ENCODE measurements around the gene DNAJC27.

Gene DNAJC27

DNA sequence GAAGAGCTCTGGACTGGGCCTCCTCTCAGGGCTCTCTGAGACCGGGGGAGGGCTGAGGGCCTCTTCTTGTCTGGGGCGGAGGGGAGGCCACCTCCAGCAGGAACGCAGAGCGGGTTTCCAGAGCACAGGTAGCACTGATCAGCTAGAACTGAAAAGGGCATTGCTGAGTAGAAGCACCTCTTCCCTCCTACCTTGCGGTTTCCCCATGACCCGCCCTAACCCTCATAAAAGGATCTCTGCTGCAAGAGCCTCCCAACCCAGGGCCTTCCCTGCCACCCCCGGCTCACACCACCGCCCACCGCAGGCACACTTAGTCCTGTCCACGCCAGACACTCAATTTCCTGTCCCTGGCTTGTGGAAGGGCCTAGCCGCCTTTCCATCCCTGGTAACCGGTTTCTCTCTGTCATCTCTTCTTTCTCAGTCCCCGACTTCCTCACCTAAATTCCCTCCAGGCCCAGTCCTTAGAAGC lies 52.7 kb downstream of the DNAJC27 start:
- H3K36me3 Mint-ChIP-seq (ENCODE audit: low read depth), result peaks cover 12% of the 10 kb centered on the region
- no peaks in the 10 kb centered on the region for H3K9me3 Mint-ChIP-seq

DNA sequence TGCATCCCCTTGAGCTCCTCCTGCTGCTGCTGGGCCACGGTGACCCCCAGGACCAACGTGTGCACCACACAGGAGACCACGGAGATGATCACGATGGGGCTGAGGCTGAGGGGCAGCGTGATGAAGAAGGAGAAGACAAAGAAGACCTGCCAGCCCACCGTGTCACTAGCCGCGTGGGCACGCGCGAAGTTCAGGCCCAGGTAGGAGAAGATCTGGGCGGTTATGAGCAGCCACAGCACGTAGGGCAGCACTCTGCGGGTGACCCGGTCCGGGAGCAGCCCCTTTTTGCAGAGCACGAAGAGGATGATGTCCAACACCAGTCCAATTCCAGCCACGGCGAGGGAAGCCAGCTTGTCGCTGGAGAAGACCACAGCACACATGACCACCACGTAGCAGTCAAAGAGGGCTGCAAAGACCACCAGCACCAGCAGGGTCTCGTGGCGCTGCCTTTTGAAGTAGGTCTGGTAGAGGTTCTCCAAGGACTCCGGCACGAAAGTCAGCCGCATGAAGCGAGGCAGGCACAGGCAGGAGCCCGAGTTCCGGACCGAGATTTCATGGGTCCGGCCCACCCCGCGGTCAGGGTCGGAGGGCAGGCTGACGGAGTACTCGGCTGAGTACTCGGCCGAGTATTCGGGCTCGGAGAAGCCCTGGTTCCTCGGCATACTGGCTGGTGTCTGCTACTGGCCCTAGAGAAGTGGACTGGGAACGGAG lies 53.3 kb downstream of the DNAJC27 start:
- TF ChIP-seq, protein P1, sequence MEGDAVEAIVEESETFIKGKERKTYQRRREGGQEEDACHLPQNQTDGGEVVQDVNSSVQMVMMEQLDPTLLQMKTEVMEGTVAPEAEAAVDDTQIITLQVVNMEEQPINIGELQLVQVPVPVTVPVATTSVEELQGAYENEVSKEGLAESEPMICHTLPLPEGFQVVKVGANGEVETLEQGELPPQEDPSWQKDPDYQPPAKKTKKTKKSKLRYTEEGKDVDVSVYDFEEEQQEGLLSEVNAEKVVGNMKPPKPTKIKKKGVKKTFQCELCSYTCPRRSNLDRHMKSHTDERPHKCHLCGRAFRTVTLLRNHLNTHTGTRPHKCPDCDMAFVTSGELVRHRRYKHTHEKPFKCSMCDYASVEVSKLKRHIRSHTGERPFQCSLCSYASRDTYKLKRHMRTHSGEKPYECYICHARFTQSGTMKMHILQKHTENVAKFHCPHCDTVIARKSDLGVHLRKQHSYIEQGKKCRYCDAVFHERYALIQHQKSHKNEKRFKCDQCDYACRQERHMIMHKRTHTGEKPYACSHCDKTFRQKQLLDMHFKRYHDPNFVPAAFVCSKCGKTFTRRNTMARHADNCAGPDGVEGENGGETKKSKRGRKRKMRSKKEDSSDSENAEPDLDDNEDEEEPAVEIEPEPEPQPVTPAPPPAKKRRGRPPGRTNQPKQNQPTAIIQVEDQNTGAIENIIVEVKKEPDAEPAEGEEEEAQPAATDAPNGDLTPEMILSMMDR (IDR thresholded peaks at IDR 0.05), result no peak
- Mint-ChIP-seq H3K27me3 (ENCODE audit: low read depth, poor library complexity) (peaks cover 16% of the 10 kb centered on the region), H3K4me1 (peaks cover 33% of the 10 kb centered on the region), H3K9me3 (no peaks in the 10 kb centered on the region), H3K36me3 (ENCODE audit: low read depth) (peaks cover 12% of the 10 kb centered on the region), H3K27ac (no peak overlapping the region), H3K4me3 (peak overlapping the region; percentile 87)
- no peak for DNase-seq

More for the DNA sequence above, 52.7 kb downstream of the DNAJC27 start:
- peaks cover 16% of the 10 kb centered on the region for H3K27me3 Mint-ChIP-seq (ENCODE audit: low read depth, poor library complexity)
- H3K27ac Mint-ChIP-seq, result peak overlapping the region; percentile 26
- TF ChIP-seq, protein P1 (IDR thresholded peaks at IDR 0.05), result no peak
- peaks cover 33% of the 10 kb centered on the region for H3K4me1 Mint-ChIP-seq
- peak; percentile 31 for DNase-seq
- peak overlapping the region; percentile 87 for H3K4me3 Mint-ChIP-seq

DNA sequence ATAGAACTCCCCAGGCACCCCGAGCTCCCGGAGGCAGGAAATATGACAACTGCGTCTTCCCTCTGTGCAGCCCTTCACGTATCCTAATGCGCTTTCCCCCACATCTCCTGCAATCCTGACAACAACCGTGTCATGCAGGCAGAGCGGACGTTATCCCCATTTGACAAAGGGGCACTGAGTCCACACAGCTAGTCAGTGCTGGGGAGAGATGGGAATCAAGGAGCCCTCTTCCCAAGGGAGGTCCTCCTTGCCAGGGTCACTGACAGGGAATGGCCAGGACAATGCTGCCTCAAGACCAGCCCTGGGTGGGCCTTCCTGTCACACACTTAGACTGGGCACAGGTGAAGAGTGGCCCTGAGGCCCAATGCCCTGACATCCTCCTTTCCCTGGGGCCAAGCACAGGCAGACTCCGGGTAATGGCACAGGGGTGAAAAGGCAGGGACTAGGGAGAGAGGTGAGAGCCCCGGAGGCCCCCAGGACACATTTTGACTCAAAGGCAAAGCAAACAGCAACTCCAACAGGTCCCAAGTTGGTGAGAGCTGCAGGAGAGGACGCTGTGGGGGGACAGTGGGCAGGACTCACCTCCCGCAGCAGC lies 53.9 kb downstream of the DNAJC27 start:
- no peak overlapping the region for H3K27ac Mint-ChIP-seq

DNA sequence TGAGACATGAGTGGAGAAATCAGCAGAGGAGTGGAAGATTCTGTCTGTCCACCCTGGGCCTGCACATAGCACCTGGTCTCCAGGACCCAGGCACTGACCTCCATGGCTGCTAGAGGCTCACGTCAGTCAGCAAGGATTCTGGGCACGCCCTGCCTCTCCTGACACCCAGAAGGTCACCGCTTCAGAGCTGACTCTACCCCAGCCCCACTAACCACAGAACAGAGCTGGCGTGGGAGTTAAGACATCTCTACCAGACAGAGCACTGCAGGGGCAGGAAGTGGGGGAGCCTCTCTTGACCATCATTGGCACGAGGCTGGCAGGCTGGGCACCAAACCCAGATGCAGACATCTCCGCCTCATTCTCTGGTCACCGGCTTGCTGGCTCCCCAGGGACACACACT lies 54.7 kb downstream of the DNAJC27 start:
- H3K27ac Mint-ChIP-seq, result no peak overlapping the region
- H3K4me3 Mint-ChIP-seq, result no peak overlapping the region
- peaks cover under 1% of the 10 kb centered on the region for H3K9me3 Mint-ChIP-seq
- peaks cover 16% of the 10 kb centered on the region for H3K27me3 Mint-ChIP-seq (ENCODE audit: low read depth, poor library complexity)
- H3K4me1 Mint-ChIP-seq, result peaks cover 42% of the 10 kb centered on the region
- TF ChIP-seq, protein P1 (IDR thresholded peaks at IDR 0.05), result no peak
- peaks cover 25% of the 10 kb centered on the region for H3K36me3 Mint-ChIP-seq (ENCODE audit: low read depth)
- DNase-seq, result no peak

More for the DNA sequence above, 53.9 kb downstream of the DNAJC27 start:
- peaks cover 38% of the 10 kb centered on the region for H3K4me1 Mint-ChIP-seq
- H3K36me3 Mint-ChIP-seq (ENCODE audit: low read depth), result peaks cover 18% of the 10 kb centered on the region
- DNase-seq, result no peak
- no peaks in the 10 kb centered on the region for H3K9me3 Mint-ChIP-seq
- H3K4me3 Mint-ChIP-seq, result peak overlapping the region; percentile 87
- H3K27me3 Mint-ChIP-seq (ENCODE audit: low read depth, poor library complexity), result peaks cover 16% of the 10 kb centered on the region
- TF ChIP-seq, protein P1 (IDR thresholded peaks at IDR 0.05), result no peak

DNA sequence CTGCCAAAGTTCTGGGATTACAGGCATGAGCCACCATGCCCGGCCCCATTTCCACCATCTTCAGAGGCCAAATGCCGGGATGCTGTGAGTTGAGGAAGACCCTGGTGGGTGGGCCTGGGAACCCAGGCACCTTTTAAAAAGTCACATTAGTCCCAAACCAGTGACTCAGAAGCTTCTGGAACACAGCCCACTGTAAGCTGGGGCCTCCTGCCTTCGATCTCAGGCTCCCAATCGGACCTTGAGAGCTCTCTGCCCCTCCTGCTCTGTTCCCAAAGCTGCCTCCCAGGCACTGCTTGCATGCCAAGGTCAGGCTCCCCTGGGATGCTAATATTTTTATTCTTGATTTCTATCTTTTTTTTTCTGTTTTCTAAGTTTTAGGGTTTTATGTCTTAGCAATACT lies 56.0 kb downstream of the DNAJC27 start:
- Mint-ChIP-seq H3K9me3 (peaks cover 7% of the 10 kb centered on the region), H3K36me3 (ENCODE audit: low read depth) (peaks cover 34% of the 10 kb centered on the region), H3K4me3 (no peak overlapping the region), H3K27me3 (ENCODE audit: low read depth, poor library complexity) (peaks cover 8% of the 10 kb centered on the region), H3K27ac (no peak overlapping the region), H3K4me1 (peaks cover 42% of the 10 kb centered on the region)
- TF ChIP-seq, protein P1 (IDR thresholded peaks at IDR 0.05), result no peak
- no peak for DNase-seq

Measured in nephron progenitor cell (in vitro differentiated cells).